Smooth muscle cell (in vitro differentiated cells): ENCODE results near the gene CMTM4. TPM values are rescaled to one million over a fixed set of nuclear protein-coding genes. Genes with fewer than 3 reads are reported as not detected.

Source experiments
- DNase-seq: peaks from one replicate; lab custom pipeline; 2025; ENCODE audit not compliant: unreplicated experiment; lab: John Stamatoyannopoulos, UW
- H2AFZ ChIP-seq: fragments of 200-600 bp; sonication (generic); 2 replicates; pipeline ENCODE4 v1.6.0; 2016; ENCODE audit warnings: antibody characterized with exemption, low read depth, mild to moderate bottlenecking
- H3F3A ChIP-seq: fragments of 200-600 bp; sonication (generic); 2 replicates; pipeline ENCODE4 v1.6.0; 2017; ENCODE audit warnings: antibody characterized with exemption, low read depth
- H3K27ac ChIP-seq: fragments of 200-600 bp; sonication (generic); 2 replicates; pipeline ENCODE4 v1.5.1; 2016; ENCODE audit warnings: low read depth, mild to moderate bottlenecking
- H3K27me3 ChIP-seq: fragments of 200-600 bp; sonication (generic); 2 replicates; pipeline ENCODE4 v1.6.1; 2016; ENCODE audit warnings: low read depth, mild to moderate bottlenecking
- H3K36me3 ChIP-seq: fragments of 200-600 bp; sonication (generic); 2 replicates; pipeline ENCODE4 v1.5.1; 2016; ENCODE audit warnings: low read depth
- H3K4me1 ChIP-seq: fragments of 200-600 bp; sonication (generic); 2 replicates; pipeline ENCODE4 v1.5.1; 2016; ENCODE audit warnings: low read depth
- H3K4me2 ChIP-seq: fragments of 200-600 bp; sonication (generic); 2 replicates; pipeline ENCODE4 v1.6.0; 2016; ENCODE audit warnings: mild to moderate bottlenecking
- H3K4me3 ChIP-seq: fragments of 200-600 bp; sonication (generic); 2 replicates; pipeline ENCODE4 v1.5.1; 2016; ENCODE audit warnings: mild to moderate bottlenecking
- H3K79me2 ChIP-seq: fragments of 200-600 bp; sonication (generic); 2 replicates; pipeline ENCODE4 v1.6.0; 2016; ENCODE audit warnings: low read depth, mild to moderate bottlenecking
- H3K9ac ChIP-seq: fragments of 200-600 bp; sonication (generic); 2 replicates; pipeline ENCODE4 v1.6.0; 2016; ENCODE audit warnings: low read depth
- H3K9me3 ChIP-seq: fragments of 200-600 bp; sonication (generic); replicated peaks from 2 replicates; pipeline ENCODE4 v1.5.1; 2016; ENCODE audit warnings: low read depth
- H4K20me1 ChIP-seq: fragments of 200-600 bp; sonication (generic); 2 replicates; pipeline ENCODE4 v1.6.0; 2016; ENCODE audit warnings: low read depth
- CTCF ChIP-seq: fragments of 200-600 bp; sonication (generic); IDR thresholded peaks from 2 replicates; pipeline ENCODE4 v1.5.1; 2017; ENCODE audit warnings: borderline replicate concordance, mild to moderate bottlenecking, antibody characterized with exemption; ENCODE audit not compliant: insufficient read depth, poor library complexity, severe bottlenecking
- WGBS: methylation state at CpG from one replicate; pipeline ENCODE4 v1.1.7; 2016; ENCODE audit warnings: low lambda C conversion rate; 5-methylcytosine and 5-hydroxymethylcytosine counted together
- polyA plus RNA-seq: library from polyadenylated mRNA; unstranded; fragments of >200 nt; fragmentation: Nextera tagmentation; extraction: Ambion mirVana; gene quantifications from 2 replicates; pipeline ENCODE4 v1.2.1, GENCODE V29; 2016
- total RNA-seq: library from RNA; depleted of rRNA; stranded (reverse); fragments of >200 nt; gene quantifications from 2 replicates; pipeline ENCODE4 v1.2.3, GENCODE V29; 2014

CMTM4 gene
- total and polyA plus RNA-seq, 2 experiments from 2014 or later, result 7.2 to 25.2 TPM

- H3K27ac ChIP-seq, result no peak overlapping the region
- H3K36me3 ChIP-seq, result no peaks in the 10 kb centered on the region
- peak; percentile 49 for DNase-seq
- peak; percentile 94 for TF ChIP-seq CTCF
- no peak overlapping the region for H3K4me2 ChIP-seq
- no peak overlapping the region for H2AFZ ChIP-seq
- peaks cover 8% of the 10 kb centered on the region for H3K4me1 ChIP-seq
- no peaks in the 10 kb centered on the region for H3K9me3 ChIP-seq
- H3K79me2 ChIP-seq, result peaks cover 15% of the 10 kb centered on the region
- H3F3A ChIP-seq, result no peaks in the 10 kb centered on the region
- H4K20me1 ChIP-seq, result peaks cover 67% of the 10 kb centered on the region
- 39% methylated on average over 17 of the region's 17 CpGs for WGBS
- H3K4me3 ChIP-seq, result no peak overlapping the region
- no peaks in the 10 kb centered on the region for H3K27me3 ChIP-seq
- no peak overlapping the region for H3K9ac ChIP-seq
Observed at GRCh38 chr16:66608241-66609138, 88.1 kb downstream of the CMTM4 start.

- H3K79me2 ChIP-seq, result peaks cover 15% of the 10 kb centered on the region
- peaks cover 8% of the 10 kb centered on the region for H3K4me1 ChIP-seq
- peak overlapping the region; percentile 67 for H3K27ac ChIP-seq
Observed at GRCh38 chr16:66605979-66606751, 90.4 kb downstream of the CMTM4 start.

GRCh38 chr16:66605177-66605978, 91.2 kb downstream of the CMTM4 start:
- TF ChIP-seq CTCF, result no peak
- Histone ChIP-seq H3K9me3 (no peaks in the 10 kb centered on the region), H3K27me3 (no peaks in the 10 kb centered on the region), H3K4me2 (peak overlapping the region; percentile 90), H3K4me1 (peaks cover 8% of the 10 kb centered on the region), H3F3A (no peaks in the 10 kb centered on the region), H3K36me3 (no peaks in the 10 kb centered on the region), H4K20me1 (peaks cover 48% of the 10 kb centered on the region), H2AFZ (peak overlapping the region; percentile 79), H3K9ac (peak overlapping the region; percentile 92), H3K79me2 (peaks cover 15% of the 10 kb centered on the region), H3K27ac (peak overlapping the region; percentile 67), H3K4me3 (peak overlapping the region; percentile 97)
- peak; percentile 62 for DNase-seq
- WGBS, result 8% methylated on average over 21 of the region's 61 CpGs

More at GRCh38 chr16:66605979-66606751, 90.4 kb downstream of the CMTM4 start:
- Histone ChIP-seq H3K4me3 (peak overlapping the region; percentile 97), H3F3A (no peaks in the 10 kb centered on the region), H3K27me3 (no peaks in the 10 kb centered on the region), H3K36me3 (no peaks in the 10 kb centered on the region), H3K9ac (peak overlapping the region; percentile 92), H4K20me1 (peaks cover 56% of the 10 kb centered on the region), H2AFZ (no peak overlapping the region), H3K4me2 (peak overlapping the region; percentile 90), H3K9me3 (no peaks in the 10 kb centered on the region)
- TF ChIP-seq CTCF, result no peak
- no peak for DNase-seq
- 70% methylated on average over 10 of the region's 10 CpGs for WGBS
